PFSK-1 (cell line): Measurements from ENCODE around the gene ATF6.

Source experiments
- POLR2AphosphoS5 ChIP-seq: IDR thresholded peaks from 2 replicates; pipeline ENCODE4 v1.6.1; 2012; ENCODE audit warnings: low read depth, mild to moderate bottlenecking, control low read depth, low read length, moderate library complexity
- SIN3A ChIP-seq: IDR thresholded peaks from 2 replicates; pipeline ENCODE4 v1.6.1; 2012; ENCODE audit warnings: mild to moderate bottlenecking, low read length, moderate library complexity, borderline replicate concordance; ENCODE audit not compliant: insufficient read depth

DNA sequence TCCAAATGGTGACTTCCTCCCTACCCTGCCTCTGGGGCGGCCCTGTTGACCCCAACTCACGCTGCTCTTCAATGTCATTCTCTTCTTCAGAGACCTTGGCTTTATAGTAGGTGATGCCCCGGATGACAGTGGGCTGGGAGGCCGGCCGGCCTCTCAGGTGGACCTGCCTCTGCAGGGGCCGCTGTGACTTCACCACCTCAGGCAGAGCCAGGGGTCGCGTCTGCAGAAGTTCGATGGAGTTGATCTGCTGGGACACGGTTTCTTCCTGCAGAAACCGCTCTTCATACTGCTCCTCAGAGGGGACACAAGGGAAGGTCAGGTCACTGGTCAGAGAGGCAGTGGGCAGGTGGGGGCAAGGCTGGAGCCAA lies 233.9 kb downstream of the ATF6 start:
- TF ChIP-seq POLR2AphosphoS5 (no peak), SIN3A (no peak)
